ENCODE results near the gene PTGDS. TPM values are rescaled to one million over a fixed set of nuclear protein-coding genes. Genes with fewer than 3 reads are reported as not detected.

The PTGDS gene
- total RNA-seq, 1 donor from 2014 or later: 4.2 TPM

DNA sequence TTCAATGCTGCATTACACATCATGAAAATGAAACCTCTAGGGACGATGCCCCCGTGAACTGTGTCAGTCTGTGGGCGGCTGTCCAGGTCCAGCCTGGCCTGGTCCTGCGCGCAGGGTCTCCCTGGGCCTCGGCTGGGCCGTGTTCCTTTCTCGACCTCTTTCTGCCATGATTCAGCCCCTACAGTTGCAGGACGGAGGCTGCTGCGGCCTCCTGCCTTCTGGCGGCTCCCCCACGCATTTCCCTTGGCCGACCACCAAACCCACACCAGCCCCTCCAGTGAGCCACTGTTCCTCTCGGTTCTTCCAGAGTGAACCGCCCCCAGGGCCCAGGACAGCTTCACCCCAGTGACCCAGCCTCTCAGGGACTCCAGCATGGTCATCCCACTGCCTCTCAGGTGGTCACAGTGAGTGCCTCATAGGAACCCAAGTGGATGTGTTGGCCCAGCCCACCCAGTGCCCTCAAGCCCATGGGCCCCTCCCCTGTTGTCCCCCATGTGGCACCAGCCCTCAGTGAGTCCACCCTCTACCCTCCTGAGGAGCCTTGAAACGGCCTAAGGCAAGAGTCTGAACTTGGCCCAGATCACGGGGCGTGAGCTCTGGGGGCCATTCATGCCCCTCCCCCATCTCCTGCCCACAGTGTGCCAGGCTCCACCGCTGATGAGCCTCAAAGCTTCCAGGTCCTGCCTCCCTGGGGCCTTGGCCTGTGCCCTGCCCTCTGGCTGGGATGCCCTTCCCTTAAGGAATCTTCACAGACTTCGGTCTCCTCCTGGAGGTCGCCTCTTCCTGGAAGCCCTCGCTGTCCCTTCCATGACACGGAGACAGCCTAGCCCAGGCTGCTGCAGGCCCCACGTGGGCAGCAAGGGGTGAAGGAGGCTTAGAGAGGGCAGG is 29.1 kb downstream of the PTGDS start:
- Histone ChIP-seq H3K4me1 (ENCODE audit: control insufficient read depth in 3 of 3, insufficient read depth in 3 of 3, low read length in 3 of 3) (no peaks in the 10 kb centered on the region), H3K4me3 (ENCODE audit: low read length in 3 of 3) (no peak overlapping the region), H3K27me3 (ENCODE audit: control insufficient read depth in 3 of 3, insufficient read depth in 3 of 3, low read length in 3 of 3) (no peaks in the 10 kb centered on the region), H3K27ac (ENCODE audit: low read depth, low read length) (no peak overlapping the region), H3K9me3 (ENCODE audit: control insufficient read depth in 3 of 3, low read length in 3 of 3) (no peaks in the 10 kb centered on the region), H3K36me3 (ENCODE audit: control insufficient read depth in 3 of 3, insufficient read depth in 3 of 3, low read length in 3 of 3) (peaks cover 4 to 8% (median 7%) of the 10 kb centered on the region in 3 donors), H3K9ac (ENCODE audit: low read depth in 1 of 3, low read length in 3 of 3) (no peak overlapping the region)

GRCh38 chr9:137007108-137007815 is 30.0 kb downstream of the PTGDS start:
- Histone ChIP-seq H3K9ac (ENCODE audit: low read depth in 1 of 3, low read length in 3 of 3) (no peak overlapping the region), H3K27ac (ENCODE audit: low read depth, low read length) (no peak overlapping the region), H3K36me3 (ENCODE audit: control insufficient read depth in 3 of 3, insufficient read depth in 3 of 3, low read length in 3 of 3) (peaks cover 7 to 13% (median 10%) of the 10 kb centered on the region in 3 donors), H3K9me3 (ENCODE audit: control insufficient read depth in 3 of 3, low read length in 3 of 3) (no peaks in the 10 kb centered on the region), H3K4me1 (ENCODE audit: control insufficient read depth in 3 of 3, insufficient read depth in 3 of 3, low read length in 3 of 3) (no peaks in the 10 kb centered on the region), H3K27me3 (ENCODE audit: control insufficient read depth in 3 of 3, insufficient read depth in 3 of 3, low read length in 3 of 3) (no peaks in the 10 kb centered on the region), H3K4me3 (ENCODE audit: low read length in 3 of 3) (no peak overlapping the region)

DNA sequence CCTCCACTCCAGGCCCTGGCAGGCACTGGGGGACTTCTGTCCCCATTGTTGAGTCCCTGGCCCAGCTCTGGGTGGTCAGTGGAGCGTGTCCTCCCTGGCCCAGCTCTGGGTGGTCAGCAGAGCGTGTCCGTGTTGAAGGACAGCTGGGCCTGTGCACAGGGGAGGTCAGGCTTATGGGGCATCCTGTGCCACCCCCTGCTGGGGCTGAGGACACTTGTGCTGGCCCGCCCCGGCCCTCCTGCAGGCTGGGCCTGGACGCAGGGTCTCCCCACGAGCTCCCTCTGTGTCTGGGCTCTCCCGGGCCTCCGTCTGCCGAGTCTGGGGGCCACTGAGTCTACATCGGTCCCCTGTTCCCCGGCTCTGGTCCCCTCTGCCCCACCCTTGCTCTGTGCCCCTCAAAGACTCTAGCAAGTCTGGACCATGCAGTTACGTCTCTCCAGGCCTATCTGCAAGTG is 30.5 kb downstream of the PTGDS start:
- no peaks in the 10 kb centered on the region for H3K27me3 ChIP-seq (ENCODE audit: control insufficient read depth in 3 of 3, insufficient read depth in 3 of 3, low read length in 3 of 3)
- H3K36me3 ChIP-seq (ENCODE audit: control insufficient read depth in 3 of 3, insufficient read depth in 3 of 3, low read length in 3 of 3): peaks cover 9 to 16% (median 14%) of the 10 kb centered on the region in 3 donors
- no peak overlapping the region for H3K9ac ChIP-seq (ENCODE audit: low read depth in 1 of 3, low read length in 3 of 3)
- no peak overlapping the region for H3K27ac ChIP-seq (ENCODE audit: low read depth, low read length)
- no peak overlapping the region for H3K4me3 ChIP-seq (ENCODE audit: low read length in 3 of 3)
- H3K9me3 ChIP-seq (ENCODE audit: control insufficient read depth in 3 of 3, low read length in 3 of 3): no peaks in the 10 kb centered on the region
- H3K4me1 ChIP-seq (ENCODE audit: control insufficient read depth in 3 of 3, insufficient read depth in 3 of 3, low read length in 3 of 3): no peaks in the 10 kb centered on the region

DNA sequence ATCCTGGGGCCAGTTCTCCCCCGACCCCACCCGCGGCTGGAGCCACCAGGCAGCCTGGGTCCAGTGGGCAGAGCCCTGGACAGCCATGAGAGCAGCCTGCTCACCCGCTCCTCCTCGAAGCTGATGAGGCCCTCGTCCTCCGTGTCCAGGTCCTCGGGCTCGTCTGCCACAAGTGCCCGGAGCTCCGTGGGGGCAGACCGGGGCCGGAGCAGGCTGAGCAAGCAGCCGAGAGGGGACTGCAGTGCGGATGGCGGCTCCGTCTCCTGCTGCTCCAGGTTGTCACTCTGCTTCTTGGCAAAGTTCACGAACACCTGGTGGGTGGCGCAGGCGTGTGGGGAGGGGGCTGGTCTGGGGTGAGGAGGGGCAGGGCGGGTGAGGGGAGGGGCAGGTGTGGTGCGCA is 31.0 kb downstream of the PTGDS start:
- H3K9me3 ChIP-seq (ENCODE audit: control insufficient read depth in 3 of 3, low read length in 3 of 3): no peaks in the 10 kb centered on the region
- H3K36me3 ChIP-seq (ENCODE audit: control insufficient read depth in 3 of 3, insufficient read depth in 3 of 3, low read length in 3 of 3): peaks cover 9 to 16% (median 14%) of the 10 kb centered on the region in 3 donors

GRCh38 chr9:137009217-137009616 is 31.9 kb downstream of the PTGDS start:
- no peaks in the 10 kb centered on the region for H3K9me3 ChIP-seq (ENCODE audit: control insufficient read depth in 3 of 3, low read length in 3 of 3)
- H3K27me3 ChIP-seq (ENCODE audit: control insufficient read depth in 3 of 3, insufficient read depth in 3 of 3, low read length in 3 of 3): no peaks in the 10 kb centered on the region
- H3K27ac ChIP-seq (ENCODE audit: low read depth, low read length): no peak overlapping the region
- H3K36me3 ChIP-seq (ENCODE audit: control insufficient read depth in 3 of 3, insufficient read depth in 3 of 3, low read length in 3 of 3): peaks cover 9 to 20% (median 16%) of the 10 kb centered on the region in 3 donors
- H3K9ac ChIP-seq (ENCODE audit: low read depth in 1 of 3, low read length in 3 of 3): no peak overlapping the region
- no peaks in the 10 kb centered on the region for H3K4me1 ChIP-seq (ENCODE audit: control insufficient read depth in 3 of 3, insufficient read depth in 3 of 3, low read length in 3 of 3)
- H3K4me3 ChIP-seq (ENCODE audit: low read length in 3 of 3): no peak overlapping the region

More for the DNA sequence above, 31.0 kb downstream of the PTGDS start:
- Histone ChIP-seq H3K27ac (ENCODE audit: low read depth, low read length) (no peak overlapping the region), H3K9ac (ENCODE audit: low read depth in 1 of 3, low read length in 3 of 3) (no peak overlapping the region), H3K4me1 (ENCODE audit: control insufficient read depth in 3 of 3, insufficient read depth in 3 of 3, low read length in 3 of 3) (no peaks in the 10 kb centered on the region), H3K27me3 (ENCODE audit: control insufficient read depth in 3 of 3, insufficient read depth in 3 of 3, low read length in 3 of 3) (no peaks in the 10 kb centered on the region), H3K4me3 (ENCODE audit: low read length in 3 of 3) (no peak overlapping the region)

GRCh38 chr9:137009938-137010732 is 32.8 kb downstream of the PTGDS start:
- no peak overlapping the region for H3K9ac ChIP-seq (ENCODE audit: low read depth in 1 of 3, low read length in 3 of 3)
- H3K4me3 ChIP-seq (ENCODE audit: low read length in 3 of 3): no peak overlapping the region
- H3K27ac ChIP-seq (ENCODE audit: low read depth, low read length): no peak overlapping the region
- H3K9me3 ChIP-seq (ENCODE audit: control insufficient read depth in 3 of 3, low read length in 3 of 3): no peaks in the 10 kb centered on the region
- no peaks in the 10 kb centered on the region for H3K27me3 ChIP-seq (ENCODE audit: control insufficient read depth in 3 of 3, insufficient read depth in 3 of 3, low read length in 3 of 3)
- peaks cover 11 to 24% (median 22%) of the 10 kb centered on the region in 3 donors for H3K36me3 ChIP-seq (ENCODE audit: control insufficient read depth in 3 of 3, insufficient read depth in 3 of 3, low read length in 3 of 3)
- H3K4me1 ChIP-seq (ENCODE audit: control insufficient read depth in 3 of 3, insufficient read depth in 3 of 3, low read length in 3 of 3): no peaks in the 10 kb centered on the region

- H3K36me3 ChIP-seq (ENCODE audit: control insufficient read depth in 3 of 3, insufficient read depth in 3 of 3, low read length in 3 of 3): peaks cover 17 to 29% (median 29%) of the 10 kb centered on the region in 3 donors
- no peak overlapping the region for H3K27ac ChIP-seq (ENCODE audit: low read depth, low read length)
- no peaks in the 10 kb centered on the region for H3K27me3 ChIP-seq (ENCODE audit: control insufficient read depth in 3 of 3, insufficient read depth in 3 of 3, low read length in 3 of 3)
- no peaks in the 10 kb centered on the region for H3K9me3 ChIP-seq (ENCODE audit: control insufficient read depth in 3 of 3, low read length in 3 of 3)
- no peaks in the 10 kb centered on the region for H3K4me1 ChIP-seq (ENCODE audit: control insufficient read depth in 3 of 3, insufficient read depth in 3 of 3, low read length in 3 of 3)
- no peak overlapping the region for H3K4me3 ChIP-seq (ENCODE audit: low read length in 3 of 3)
- H3K9ac ChIP-seq (ENCODE audit: low read depth in 1 of 3, low read length in 3 of 3): no peak overlapping the region
These were observed 33.9 kb downstream of the PTGDS start for GRCh38 chr9:137011156-137011555.

- Histone ChIP-seq H3K9me3 (ENCODE audit: control insufficient read depth in 3 of 3, low read length in 3 of 3) (no peaks in the 10 kb centered on the region), H3K9ac (ENCODE audit: low read depth in 1 of 3, low read length in 3 of 3) (no peak overlapping the region), H3K27me3 (ENCODE audit: control insufficient read depth in 3 of 3, insufficient read depth in 3 of 3, low read length in 3 of 3) (no peaks in the 10 kb centered on the region), H3K27ac (ENCODE audit: low read depth, low read length) (no peak overlapping the region), H3K4me3 (ENCODE audit: low read length in 3 of 3) (no peak overlapping the region), H3K4me1 (ENCODE audit: control insufficient read depth in 3 of 3, insufficient read depth in 3 of 3, low read length in 3 of 3) (no peaks in the 10 kb centered on the region), H3K36me3 (ENCODE audit: control insufficient read depth in 3 of 3, insufficient read depth in 3 of 3, low read length in 3 of 3) (peaks cover 22 to 35% (median 34%) of the 10 kb centered on the region in 3 donors)
These were observed 34.8 kb downstream of the PTGDS start for GRCh38 chr9:137011907-137012675.

All from skeletal muscle tissue (tissue), 4 donors.